Fibroblast of skin of back (primary cell): ENCODE results near the gene PGK2. TPM values are rescaled to one million over a fixed set of nuclear protein-coding genes. Genes with fewer than 3 reads are reported as not detected.
"Not testable (repeated sequence)": the region's sequence is repeated elsewhere in the genome, so short reads cannot be mapped to it uniquely, and the experiment has no call there.

Experiments used
- DNase-seq: peaks from one replicate; pipeline ENCODE4 v3.0.0-alpha.2; 2013
- polyA plus RNA-seq, 2 experiments: library from polyadenylated mRNA; unstranded; fragments of 120-200 nt; gene quantifications; one replicate each; pipeline ENCODE4 v1.2.1, GENCODE V29; 2013; ENCODE audit not compliant: insufficient read length in 2 of 2

PGK2 gene
- not detected for polyA plus RNA-seq (2013, experiment 1 of 2; ENCODE audit: insufficient read length)
- polyA plus RNA-seq (2013, experiment 2 of 2; ENCODE audit: insufficient read length) = not detected

GRCh38 chr6:49787176-49787575, at the start of gene PGK2:
Gene PGK2 (minus strand): TSS chr6:49787285. CDS start chr6:49787187, 98 bp downstream.
- no peak for DNase-seq

GRCh38 chr6:49835140-49835539, 48.1 kb upstream of the PGK2 start:
- no peak for DNase-seq

GRCh38 chr6:49833386-49833785, 46.3 kb upstream of the PGK2 start:
- DNase-seq = no peak

GRCh38 chr6:49826743-49827406, 39.8 kb upstream of the PGK2 start:
- DNase-seq = no peak

GRCh38 chr6:49815166-49815565, 28.1 kb upstream of the PGK2 start:
- DNase-seq = no peak

- no peak for DNase-seq
Measured at GRCh38 chr6:49813248-49813647, 26.2 kb upstream of the PGK2 start.

GRCh38 chr6:49806145-49806544, 19.1 kb upstream of the PGK2 start:
- no peak for DNase-seq

GRCh38 chr6:49805246-49805645, 18.2 kb upstream of the PGK2 start:
- no peak for DNase-seq

- DNase-seq = no peak
Measured at GRCh38 chr6:49801525-49801924, 14.4 kb upstream of the PGK2 start.

- no peak for DNase-seq
Measured at GRCh38 chr6:49799090-49799489, 12.0 kb upstream of the PGK2 start.

- DNase-seq = not testable (repeated sequence)
Measured at GRCh38 chr6:49796842-49797455, 9.9 kb upstream of the PGK2 start.

GRCh38 chr6:49790341-49790740, 3.3 kb upstream of the PGK2 start:
- DNase-seq = no peak

- DNase-seq = no peak
Measured at GRCh38 chr6:49784272-49784671, 2.8 kb downstream of the PGK2 start.

GRCh38 chr6:49782725-49783124, 4.4 kb downstream of the PGK2 start:
- DNase-seq = no peak

GRCh38 chr6:49782293-49782692, 4.8 kb downstream of the PGK2 start:
- no peak for DNase-seq

GRCh38 chr6:49776444-49776843, 10.6 kb downstream of the PGK2 start:
- no peak for DNase-seq

- no peak for DNase-seq
Measured at GRCh38 chr6:49775043-49775442, 12.0 kb downstream of the PGK2 start.

GRCh38 chr6:49772285-49772684, 14.8 kb downstream of the PGK2 start:
- DNase-seq = no peak

GRCh38 chr6:49766762-49767161, 20.3 kb downstream of the PGK2 start:
- no peak for DNase-seq

- no peak for DNase-seq
Measured at GRCh38 chr6:49764571-49765236, 22.4 kb downstream of the PGK2 start.

GRCh38 chr6:49744259-49744658, 42.8 kb downstream of the PGK2 start, which contains the start of gene CRISP3:
Gene CRISP3 (minus strand): TSS chr6:49744388. CDS start chr6:49744367, 21 bp downstream.
- DNase-seq = no peak

GRCh38 chr6:49743429-49743828, 43.7 kb downstream of the PGK2 start:
- DNase-seq = no peak

- DNase-seq = no peak
Measured at GRCh38 chr6:49739423-49739822, 47.7 kb downstream of the PGK2 start.

- DNase-seq = no peak
Measured at GRCh38 chr6:49736017-49736508, 51.0 kb downstream of the PGK2 start.
